DMS114 treated with DMSO at 0.1 percent for 48 hours (cell line): Measurements from ENCODE around the gene ALPP.

Experiments
- DNase-seq: peaks from one replicate; lab custom pipeline; 2025; ENCODE audit not compliant: unreplicated experiment; lab: John Stamatoyannopoulos, UW

ALPP gene

DNA sequence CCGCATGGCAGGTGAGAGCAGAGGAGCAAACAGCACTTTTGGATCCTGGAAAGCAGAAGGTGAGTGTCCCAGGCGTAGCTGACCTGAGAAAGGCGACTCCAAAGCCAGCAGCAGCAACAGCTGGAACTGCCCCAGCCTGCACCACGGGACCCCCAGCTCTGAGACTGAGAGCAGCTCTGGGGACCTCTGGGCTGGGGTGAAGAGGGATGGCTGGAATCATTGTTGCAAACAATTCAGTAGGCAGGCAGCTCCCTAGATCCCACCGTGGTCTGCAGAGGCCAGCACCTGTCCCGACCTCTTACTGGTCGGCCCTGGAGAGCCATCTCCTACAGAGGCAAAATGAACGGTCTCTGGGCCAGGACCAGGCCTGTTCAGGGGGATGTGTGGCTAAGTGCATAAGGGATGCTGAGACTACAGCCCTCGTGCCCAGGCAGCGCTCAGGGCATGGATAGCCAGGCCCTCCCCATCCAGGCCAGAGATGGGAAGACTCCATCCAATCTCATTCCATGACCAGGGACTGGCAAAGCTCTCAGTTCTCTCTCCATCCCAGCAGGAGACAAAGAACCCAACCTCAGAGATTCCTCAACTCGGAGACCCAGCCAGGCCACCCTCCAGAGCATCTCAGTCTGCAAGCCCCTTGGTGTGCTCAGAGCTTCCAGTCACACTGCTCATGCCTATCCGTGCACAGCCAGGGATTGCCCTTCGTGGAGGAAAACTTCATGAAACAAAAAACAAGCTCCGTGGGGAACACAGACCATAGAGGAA, 38.2 kb upstream of the ALPP start:
- DNase-seq, result no peak

DNA sequence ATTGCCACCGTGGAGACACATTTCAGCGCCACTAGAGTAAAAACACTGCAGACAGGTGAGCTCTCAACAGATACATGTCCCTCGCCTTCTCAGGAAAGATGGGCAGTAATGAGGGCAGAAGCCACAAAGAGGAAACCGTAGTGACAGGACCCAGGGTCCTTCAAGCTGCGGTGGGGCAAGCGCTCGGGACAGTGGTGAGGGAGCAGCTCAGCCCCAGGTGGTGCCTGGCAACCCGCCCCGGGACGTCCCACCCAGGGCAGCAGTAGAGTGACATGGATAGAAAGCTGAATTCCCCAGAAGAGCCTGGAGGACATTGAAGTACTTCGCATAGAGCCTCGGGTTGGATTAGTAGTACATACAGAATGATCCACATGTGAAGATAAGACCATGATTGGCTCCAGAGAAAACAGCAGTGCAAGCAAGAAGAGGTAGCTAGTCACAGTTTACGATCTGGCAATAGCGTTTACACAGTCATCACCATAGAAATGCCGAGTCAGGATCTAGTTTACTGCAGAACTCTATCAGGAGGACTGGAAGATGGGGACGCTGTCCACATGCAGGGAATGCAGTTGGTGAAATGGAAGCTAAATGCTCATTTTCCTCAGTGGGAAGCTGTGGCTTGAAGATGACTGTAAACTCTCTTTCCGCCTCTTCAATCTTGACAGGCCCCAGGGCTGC, 37.4 kb upstream of the ALPP start:
- no peak for DNase-seq

GRCh38 chr2:232341739-232342126, 36.8 kb upstream of the ALPP start:
- no peak for DNase-seq

GRCh38 chr2:232342635-232343565, 35.7 kb upstream of the ALPP start:
- no peak for DNase-seq

GRCh38 chr2:232343821-232344220, 34.7 kb upstream of the ALPP start:
- DNase-seq, result no peak

DNA sequence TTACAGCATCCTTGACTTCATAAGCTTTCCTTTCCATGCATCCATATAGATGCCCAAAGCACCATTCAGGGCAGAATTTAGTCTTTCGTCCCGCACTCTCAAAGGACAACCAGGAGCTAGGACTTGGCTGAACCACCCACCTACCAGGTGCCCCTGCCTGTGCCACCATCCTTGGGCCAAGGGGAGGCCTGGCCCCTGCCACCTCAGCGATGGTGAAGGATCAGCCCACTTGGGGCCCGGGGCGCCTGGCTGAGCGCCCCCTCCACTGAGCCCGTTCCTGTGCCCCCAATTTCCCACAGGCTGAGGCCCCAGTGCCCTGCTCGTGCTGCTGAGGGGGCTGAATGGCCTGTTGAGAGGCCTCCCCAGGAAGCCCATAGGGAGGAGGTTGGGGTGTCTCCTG, 33.3 kb upstream of the ALPP start:
- no peak for DNase-seq

DNA sequence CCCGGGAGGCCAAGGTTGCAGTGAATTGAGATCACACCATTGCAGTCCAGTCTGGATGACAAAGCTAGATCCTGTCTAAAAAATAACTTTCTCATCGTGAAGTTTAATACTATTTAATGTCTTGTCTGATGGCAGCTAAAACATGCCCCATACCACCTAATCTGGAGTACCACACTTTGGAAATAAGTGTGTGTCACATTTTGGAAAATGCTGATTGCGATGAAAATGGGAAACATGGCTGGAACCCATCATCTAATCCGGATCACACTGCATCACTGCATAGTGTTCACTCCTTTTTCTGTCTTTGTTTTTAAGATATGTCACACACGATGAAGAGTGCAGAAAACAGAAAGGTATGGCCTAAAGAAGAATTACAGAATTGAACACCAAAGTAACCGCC, 31.2 kb upstream of the ALPP start:
- DNase-seq, result no peak

GRCh38 chr2:232348936-232349335, 29.6 kb upstream of the ALPP start:
- DNase-seq, result no peak

DNA sequence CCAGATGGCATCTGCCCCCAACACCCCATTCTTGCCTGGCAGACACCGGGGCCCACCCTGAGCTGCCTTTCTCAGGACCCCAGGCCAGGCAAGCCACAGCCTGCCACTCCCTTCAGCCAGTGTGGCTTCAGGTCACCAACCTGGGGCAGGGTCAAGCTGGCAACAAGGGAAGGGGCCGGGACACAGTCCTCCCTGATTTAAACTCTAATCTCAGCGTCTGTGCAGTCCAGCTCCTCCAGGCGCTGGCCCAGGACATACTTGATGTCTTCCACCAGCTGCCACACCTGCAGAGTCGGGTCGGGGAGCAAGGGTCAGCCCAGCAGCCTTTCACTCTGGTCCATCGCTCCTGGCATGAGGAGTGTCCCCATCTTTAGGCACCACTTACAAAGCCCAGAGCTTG, 29.0 kb upstream of the ALPP start:
- DNase-seq, result no peak

DNA sequence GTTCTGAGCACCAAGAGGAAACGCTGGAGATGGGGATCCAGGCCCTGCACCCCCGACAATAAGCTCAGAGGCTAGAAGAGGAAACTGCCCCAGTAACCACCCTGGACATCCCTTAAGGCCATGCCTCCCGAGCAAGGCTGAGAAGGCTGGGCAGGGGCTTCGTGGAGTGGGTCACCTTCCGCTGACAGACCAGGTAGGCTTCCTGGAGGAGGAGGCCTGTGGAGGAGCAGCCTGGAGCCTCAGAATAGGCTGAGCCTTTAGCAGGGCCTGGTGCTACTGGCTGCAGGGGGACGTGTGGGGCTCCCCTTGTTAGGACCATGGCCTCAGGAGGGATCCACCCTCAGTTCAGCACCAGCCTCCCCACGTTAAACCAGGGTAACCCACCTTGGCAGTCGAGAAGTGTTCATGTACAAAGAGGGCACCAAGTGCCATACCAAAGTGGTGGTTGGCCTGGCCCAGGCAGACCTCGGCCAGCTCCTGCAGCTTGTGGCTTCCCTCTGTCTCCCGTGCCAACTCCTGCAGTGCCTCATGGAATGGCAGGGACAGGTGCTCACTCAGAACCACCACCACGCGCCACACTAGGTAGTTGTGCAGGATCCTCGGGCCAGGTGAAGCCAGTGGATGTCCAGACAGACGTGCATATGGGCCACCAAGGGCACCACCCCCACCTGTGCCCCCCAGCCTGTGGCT, 28.5 kb upstream of the ALPP start:
- DNase-seq, result no peak

DNA sequence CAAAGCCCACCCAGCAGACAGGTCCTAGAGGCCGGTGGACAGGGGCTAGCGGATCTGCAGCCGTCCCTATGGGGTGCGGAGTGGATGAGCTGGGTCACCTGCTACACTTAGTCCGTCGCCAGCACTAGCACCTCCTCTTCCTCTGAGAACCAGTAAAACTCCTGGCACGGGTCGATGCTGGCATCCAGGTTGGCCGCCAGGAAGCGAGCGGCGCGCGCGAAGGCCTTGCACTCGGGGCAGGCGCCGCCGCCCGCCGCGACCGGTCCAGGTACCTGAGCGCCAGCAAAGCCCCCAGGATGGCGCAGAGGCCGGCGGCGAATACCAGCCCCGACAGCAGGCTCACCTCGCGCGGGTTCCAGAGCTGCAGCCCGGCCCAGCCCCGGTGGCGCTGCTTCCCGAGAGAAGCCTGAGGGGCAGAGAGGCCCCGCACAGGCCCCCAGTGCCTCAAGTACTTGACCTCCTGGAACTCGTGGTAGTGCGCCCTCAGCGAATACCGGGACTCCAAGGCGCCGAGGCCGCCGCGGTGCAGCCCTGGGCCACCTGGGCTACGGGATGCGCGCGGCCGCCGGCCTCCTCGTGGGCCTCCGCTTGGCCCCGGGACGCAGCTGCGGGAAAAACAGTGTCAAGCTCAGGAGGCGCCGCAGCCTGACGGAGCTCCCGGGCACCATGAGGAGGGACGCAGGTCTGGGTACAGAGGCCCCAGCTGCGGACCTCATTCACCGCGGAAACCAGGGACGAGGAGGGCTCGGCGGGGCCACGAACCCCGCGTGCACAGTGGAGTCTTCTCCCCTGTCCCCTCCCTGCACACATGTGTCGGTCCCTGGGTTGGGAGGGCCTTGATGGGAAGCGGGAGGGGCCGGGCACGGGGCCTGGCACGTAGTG, 27.5 kb upstream of the ALPP start:
- DNase-seq, result no peak

- no peak for DNase-seq
Observed at GRCh38 chr2:232351686-232352510, 26.7 kb upstream of the ALPP start.

DNA sequence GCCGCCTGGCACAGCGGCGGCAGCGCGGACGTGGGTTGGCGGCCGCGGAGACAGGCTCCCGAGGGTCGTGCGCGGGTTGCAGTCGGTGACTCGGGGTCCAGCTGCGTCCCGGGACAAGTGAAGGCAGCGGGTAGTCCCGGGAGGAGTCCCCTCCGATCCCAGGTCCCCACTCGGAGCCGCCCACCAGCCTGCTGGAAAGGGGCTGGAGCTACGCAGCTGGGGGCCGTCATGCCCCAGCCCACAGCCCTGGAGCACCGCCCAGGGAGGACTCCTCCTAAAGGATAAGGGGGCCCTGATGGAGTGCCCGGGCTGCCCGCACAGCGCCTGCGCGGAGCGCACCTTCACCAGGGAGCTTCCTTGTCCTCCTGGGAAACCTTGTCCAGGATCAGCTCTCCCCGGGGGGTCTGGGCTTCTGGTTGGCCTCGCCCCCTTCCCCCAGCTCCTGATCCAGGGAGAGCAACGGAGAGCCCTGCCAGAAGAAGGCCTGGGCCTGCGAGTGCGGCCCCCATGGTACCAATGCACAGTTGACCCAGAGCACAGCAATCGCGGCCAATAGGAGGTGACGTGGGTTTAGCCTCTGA, 25.9 kb upstream of the ALPP start:
- DNase-seq, result no peak

DNA sequence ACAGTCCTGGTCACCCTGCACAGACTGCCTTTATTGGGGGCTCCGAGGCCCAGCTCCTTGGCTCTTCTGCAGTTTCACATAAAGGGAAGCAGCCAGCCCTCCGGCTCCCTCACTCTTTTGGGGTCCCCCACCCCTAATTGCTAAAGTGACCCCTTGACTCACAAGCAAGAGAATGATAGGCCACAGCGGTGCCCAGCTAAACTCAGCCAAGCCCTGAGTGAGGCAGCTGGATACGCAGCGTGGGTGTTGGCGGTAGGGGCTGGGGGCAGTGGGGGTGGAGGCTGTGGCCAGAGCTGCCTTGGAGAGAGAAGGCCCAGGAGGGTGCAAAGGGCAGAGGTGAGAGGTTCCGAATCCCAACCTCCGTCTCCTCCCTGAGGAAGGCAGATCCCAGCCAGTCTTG, 25.5 kb upstream of the ALPP start:
- DNase-seq, result no peak

DNA sequence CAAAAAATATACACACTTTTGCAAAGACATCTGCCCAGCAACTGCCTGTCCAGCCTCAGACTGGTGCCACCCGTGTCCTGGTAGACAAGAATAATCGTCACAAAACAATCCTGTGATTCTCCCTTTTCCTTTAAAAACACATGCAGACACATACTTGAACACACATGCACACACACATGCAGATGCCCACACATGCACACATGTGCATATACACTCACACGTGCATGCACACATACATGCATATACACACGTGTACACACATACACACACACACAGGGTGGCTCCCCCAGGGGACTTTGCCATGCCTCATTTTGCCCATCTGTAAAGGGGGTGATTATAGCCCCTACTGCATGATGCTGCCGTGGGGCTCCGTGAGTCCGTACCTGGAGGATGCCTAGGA, 24.9 kb upstream of the ALPP start:
- no peak for DNase-seq

DNA sequence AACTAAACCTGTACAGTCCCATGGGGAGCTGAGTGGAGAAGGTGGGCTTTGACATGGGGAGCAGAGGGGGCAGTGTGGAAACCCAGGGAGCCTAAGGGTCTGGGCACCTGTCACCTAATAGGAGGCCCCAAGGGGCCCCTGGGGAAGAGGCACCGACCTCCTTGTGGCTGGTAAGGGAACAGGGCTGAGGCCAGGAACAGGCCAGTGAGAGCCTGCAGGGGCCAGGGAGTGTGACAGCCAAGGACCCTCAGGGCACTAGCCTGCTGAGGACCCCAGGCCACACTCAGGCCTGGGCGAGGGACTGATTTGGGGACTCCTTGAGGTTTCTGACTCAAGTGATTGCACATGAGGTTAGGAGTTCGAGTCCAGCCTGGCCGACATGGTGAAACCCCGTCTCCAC, 24.5 kb upstream of the ALPP start:
- no peak for DNase-seq

GRCh38 chr2:232361646-232362045, 16.9 kb upstream of the ALPP start:
- no peak for DNase-seq

GRCh38 chr2:232362174-232362900, 16.2 kb upstream of the ALPP start:
- DNase-seq, result no peak
